ENCODE data around the gene DIS3L2.
"Not testable (repeated sequence)": the region's sequence is repeated elsewhere in the genome, so short reads cannot be mapped to it uniquely, and the experiment has no call there.

The DIS3L2 gene

DNA sequence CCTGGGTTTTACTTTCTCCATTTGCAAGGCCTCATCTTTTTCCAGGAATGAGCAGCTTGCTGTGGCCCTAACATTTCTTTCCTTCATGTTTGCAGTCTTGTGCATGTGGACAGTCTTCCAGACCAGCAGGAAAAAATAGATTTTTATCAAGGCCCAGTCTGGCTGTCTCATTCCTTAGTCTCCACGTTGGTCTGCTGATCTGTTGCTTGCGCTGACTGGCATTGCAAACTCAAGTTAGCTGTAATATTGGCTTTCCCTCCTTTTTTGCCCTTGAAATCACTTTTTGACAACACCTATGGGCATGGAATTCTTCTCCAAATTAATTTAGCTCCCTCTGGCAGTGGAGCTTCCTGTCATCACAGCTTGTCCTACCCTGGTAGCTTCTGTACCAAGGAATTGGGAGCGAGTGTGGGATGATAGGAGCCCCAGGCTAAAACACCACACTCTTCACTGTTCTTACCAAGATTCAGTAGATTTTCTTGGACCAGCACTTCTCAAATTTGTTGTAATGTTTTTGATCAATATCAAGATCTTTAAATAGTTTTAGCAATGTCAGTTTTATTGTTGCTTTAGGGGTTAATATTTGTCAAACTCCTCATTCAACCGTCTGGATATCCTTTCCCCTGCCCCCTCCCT is 48.2 kb downstream of the DIS3L2 start:
- DNase-seq (ENCODE audit: low spot score), result no peak

DNA sequence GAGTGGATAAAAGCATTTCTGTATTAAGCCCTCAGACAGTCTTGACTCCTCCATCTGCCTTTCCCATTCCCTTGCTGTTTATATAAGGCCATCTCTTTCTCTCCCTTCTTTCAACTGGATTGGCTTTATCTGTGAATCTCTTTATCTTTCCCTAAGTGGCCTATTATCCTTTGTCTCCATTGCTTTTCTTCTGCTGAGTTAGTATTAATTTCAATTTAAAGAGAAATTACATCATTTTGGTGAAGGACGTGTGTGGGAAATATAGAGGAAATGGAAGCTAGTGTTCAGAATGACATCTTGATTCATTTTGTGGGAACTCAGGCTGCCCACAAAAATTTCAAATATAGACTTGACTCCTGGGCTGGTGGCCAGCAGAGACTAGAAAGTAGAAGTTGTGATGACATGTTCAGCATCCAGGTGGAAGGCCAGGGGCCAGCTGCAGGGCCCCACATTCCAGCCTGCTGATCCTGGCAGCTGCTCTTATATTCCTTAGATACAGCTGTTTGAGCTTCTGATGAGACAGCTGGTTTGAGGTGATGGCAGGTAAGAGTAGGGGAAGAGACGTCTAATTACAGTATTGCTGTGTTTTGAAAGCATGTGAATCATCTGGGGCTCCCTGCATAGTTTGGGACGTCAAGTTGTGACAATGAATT is 52.3 kb downstream of the DIS3L2 start:
- no peak for DNase-seq (ENCODE audit: low spot score)

DNA sequence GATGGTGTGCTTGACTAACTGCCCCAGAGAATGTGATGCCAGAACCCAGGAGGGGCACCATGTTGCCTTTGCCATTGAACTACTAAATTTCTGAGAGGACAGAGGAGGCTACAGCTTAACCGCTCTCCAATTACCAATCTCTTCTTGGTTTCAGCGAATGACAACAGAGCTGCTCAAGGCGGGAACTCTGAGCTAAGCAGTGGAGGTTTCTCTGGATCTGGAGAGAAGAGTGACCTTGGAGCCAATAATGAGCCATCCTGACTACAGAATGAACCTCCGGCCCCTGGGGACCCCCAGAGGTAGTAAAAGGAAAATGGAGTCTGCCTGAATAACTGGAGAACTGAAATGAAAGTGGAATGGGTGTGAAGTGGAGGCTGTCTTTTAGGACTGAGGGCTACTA is 53.2 kb downstream of the DIS3L2 start:
- no peak for DNase-seq (ENCODE audit: low spot score)

DNA sequence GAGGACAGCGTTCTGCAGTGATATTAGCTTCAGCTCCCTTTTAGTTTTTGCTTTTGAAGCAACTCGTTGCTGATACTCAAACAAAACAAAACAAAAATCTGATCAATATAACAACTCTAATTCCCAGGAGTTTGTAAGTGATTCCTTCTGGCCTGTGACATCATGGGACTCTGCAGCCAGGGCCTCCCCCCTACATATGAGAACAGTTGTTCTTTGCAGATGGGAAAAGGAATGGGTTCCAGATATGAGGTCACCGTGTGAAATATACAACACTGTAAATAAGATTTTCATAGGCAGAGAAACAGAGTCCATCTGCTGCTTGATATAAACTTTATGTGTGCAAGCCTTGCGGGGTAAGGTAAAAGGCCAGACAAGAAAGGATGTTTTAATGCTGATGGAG is 56.7 kb downstream of the DIS3L2 start:
- DNase-seq (ENCODE audit: low spot score), result no peak

DNA sequence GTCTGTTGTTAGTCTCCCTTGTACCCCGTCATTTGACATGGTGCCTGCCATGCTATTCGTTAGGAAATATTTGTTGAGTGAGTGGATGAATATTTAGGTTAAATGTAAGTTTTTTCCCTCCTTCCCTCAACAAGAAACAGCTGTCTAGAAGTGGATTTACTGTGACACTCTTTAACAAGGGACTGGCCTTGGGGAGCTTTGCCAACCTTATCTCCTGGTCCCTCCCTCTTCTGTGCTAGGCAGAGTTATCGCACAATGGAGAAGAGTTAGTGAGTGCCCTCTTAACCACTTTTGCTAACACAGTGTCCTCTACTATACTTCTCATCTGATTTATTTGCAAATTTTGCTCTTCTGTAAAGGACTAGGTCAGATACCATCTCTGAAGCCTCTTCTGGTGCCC is 61.2 kb downstream of the DIS3L2 start:
- no peak for DNase-seq (ENCODE audit: low spot score)

DNA sequence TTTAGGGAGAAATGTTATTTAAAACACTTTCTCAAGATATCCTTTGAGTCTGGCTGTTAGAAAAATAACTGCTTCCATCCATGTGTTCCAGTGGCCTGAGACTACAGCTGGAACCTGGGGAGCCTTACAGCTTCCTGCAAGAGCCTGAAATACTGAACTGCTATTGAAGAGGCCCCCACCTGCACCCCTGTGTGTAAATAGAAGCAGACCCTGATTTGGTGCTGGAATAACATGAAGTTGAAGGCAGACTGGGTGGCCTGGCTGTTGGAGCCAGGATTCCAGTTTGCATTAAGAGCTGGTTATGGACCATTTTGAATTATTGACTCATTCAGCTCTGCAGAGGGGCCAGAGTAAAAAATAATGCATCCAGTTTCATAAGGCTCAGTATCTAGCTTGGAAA is 61.9 kb downstream of the DIS3L2 start:
- no peak for DNase-seq (ENCODE audit: low spot score)

DNA sequence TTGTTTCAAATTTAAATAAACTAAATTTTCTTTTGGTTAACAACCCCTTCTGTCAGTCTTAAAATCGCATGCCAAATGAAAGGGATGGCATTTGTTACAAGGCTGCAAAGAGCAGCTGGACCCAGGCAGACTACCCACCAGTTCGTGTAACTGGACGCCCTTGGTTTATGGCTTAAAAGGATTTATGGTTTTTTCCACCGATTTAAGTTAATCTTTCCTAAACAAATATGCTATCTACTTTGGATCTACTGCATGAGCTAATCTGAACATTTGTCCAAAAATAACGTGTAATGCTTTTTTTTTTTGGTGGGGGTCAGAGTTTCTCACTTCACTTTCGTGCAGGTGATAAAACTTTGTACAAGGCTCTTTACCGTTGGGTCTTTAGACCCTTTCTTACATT is 62.9 kb downstream of the DIS3L2 start:
- no peak for DNase-seq (ENCODE audit: low spot score)

DNA sequence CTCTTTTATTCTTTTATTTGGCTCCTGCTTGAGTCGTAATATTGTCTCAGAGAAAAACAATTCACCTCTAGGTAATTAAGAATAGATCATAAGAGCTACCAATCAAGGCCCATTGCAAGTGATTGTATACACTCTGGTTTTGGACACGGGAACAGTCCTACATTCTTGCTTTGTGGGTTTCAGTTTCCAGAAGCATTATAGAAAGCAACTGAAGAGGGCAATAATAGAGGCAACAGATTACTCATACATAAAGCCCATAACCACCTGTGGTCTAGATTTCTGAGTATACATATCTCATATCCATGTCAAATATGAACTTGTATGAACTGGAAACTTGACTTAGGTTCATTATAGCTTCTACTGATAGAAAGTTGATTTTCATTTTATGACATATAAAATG is 65.4 kb downstream of the DIS3L2 start:
- no peak for DNase-seq (ENCODE audit: low spot score)

DNA sequence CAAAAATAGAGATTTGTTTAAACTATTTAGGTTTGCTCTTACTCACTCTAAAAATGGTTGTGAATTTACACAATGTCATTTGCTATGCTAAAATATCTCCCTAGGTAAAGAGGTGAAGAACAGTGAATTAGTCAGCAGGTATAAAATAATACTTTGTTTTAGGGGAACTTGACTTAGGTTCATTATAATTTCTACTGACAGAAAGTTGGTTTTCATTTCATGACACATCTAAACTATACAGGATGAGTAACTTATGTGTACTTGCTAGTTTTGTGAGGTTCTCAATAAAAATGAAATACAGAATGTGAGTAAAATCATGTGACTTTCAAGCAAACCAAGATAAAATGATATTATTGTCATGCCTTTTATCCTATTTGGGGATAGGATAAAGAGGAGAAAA is 66.0 kb downstream of the DIS3L2 start:
- no peak for DNase-seq (ENCODE audit: low spot score)

DNA sequence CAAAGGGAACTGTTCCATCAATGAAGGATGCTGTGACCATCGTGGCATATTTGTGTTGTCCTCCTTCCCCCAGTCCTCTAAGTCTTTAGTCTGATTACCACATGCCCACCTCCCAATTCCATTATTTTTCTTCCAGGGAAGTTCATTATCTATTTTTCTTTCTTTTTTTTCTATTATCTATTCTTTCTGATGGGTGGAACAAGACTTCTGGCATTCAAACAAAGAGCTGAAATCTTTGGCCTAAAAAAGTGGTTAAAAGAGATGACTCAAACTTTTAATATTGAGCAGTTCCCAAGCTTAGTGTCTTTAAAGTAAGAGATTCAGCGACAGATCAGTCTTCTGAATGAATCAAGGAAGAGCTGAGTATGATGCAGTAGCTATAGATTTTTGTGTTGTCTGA is 66.6 kb downstream of the DIS3L2 start:
- DNase-seq (ENCODE audit: low spot score), result no peak

DNA sequence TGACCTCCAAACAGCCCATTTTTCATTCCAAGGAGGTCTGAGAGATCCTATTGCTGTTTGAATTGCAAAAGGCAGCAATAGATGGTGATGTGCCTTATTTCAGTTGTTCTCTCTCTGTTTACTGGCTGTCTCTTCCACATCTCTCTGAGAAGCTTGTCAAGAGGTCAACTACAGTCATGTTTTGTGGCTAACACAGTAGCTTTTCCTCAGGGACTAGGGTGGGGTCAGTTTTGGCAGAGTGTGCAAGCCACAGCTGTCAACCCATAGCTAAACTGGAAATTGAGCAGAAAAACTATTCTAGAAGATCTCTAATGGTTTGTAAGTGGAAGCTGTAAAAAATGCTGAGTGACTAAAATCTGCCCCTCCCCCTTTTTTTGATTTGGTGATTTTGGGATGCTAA is 67.1 kb downstream of the DIS3L2 start:
- no peak for DNase-seq (ENCODE audit: low spot score)

DNA sequence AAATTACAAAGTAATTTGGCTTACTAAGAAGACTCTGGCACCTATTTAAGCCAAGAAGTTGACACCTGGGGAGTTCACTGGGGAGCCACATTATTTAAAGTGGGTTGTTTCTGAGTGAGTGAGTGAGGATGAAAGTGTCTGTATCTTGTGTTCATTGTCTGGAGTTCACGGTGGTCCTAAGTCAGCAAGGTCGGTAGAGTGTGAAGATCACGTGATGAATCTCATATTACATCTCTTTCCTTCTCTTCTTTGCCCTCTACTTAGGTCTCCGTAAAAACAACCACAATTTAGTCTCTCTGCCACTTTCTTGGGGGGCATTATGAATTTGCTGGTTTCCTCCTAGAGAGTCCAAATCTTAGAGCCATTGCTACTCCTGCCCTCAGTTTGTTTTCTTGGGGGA is 67.8 kb downstream of the DIS3L2 start:
- DNase-seq (ENCODE audit: low spot score), result no peak

DNA sequence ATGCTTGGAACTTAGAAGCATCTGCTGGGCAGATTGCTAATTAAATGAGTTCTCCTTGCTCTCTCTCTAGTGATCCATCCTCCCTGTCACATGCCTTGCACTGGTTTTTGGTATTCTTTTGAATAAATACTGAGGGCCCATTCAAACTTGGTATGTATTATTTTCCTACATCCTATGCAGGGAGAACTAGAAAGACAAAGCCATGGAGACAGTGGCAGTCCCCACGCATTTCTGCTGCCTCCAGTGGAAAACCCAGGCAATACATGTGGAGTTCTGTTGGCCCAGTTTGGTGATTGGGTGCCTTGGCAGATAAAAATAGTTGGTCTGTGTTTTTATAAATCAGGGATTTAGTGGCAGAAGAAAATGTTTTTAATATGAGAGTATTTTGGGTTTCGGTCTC is 68.7 kb downstream of the DIS3L2 start:
- DNase-seq (ENCODE audit: low spot score), result no peak

DNA sequence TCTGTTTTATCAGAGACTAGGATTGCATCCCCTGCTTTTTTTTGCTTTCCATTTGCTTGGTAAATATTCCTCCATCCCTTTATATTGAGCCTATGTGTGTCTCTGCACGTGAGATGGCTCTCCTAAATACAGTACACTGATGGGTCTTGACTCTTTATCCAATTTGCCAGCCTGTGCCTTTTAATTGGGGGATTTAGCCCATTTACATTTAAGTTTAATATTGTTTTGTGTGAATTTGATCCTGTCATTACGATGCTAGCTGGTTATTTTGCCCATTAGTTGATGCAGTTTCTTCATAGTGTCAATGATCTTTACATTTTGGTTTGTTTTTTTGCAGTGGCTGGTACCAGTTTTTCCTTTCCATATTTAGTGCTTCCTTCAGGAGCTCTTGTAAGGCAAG is 73.8 kb downstream of the DIS3L2 start:
- not testable (repeated sequence) for DNase-seq (ENCODE audit: low spot score)

DNA sequence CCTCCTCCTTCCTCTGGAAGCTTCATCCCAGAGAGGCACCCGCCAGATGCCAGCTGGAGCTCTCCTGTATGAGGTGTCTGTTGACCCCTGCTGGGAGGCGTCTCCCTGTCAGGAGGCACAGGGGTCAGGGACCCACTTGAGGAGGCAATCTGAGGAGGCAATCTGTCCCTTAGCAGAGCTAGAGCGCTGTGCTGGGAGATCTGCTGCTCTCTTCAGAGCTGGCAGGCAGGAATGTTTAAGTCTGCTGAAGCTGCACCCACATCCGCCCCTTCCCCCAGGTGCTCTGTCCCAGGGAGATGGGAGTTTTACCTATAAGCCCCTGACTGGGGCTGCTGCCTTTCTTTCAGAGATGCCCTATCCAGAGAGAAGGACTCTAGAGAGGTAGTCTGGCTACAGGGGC is 75.4 kb downstream of the DIS3L2 start:
- not testable (repeated sequence) for DNase-seq (ENCODE audit: low spot score)

DNA sequence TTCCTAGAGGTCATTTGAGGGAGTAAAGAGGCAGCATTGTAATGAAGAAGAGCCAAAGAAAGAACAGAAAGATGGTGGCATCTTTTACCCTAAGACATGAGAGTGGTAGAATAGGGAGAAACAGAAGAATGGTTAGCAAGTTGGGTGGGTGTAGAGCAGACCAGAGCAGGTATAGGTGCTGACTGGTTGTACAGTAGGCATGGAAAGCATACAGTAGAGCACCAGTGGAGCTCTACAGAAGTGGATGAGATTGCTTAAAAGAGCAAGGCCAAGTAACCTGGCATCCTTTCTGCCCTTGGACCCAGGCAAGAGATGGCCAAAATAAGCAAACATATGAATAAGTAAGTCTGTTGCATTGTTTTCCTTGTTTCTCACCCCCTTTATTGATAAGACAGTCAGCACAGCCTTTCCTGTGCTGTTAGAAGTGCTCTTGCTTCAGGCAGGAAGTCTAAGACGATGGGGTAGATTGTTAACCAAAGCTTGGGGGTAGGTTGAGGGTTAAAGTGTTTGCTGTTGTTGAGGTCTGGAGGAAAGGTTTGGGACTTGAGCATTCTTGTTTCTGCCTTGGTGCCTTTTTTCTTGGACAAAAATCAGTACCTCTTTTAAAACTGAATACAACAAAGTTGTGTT is 76.9 kb downstream of the DIS3L2 start:
- DNase-seq (ENCODE audit: low spot score), result no peak

DNA sequence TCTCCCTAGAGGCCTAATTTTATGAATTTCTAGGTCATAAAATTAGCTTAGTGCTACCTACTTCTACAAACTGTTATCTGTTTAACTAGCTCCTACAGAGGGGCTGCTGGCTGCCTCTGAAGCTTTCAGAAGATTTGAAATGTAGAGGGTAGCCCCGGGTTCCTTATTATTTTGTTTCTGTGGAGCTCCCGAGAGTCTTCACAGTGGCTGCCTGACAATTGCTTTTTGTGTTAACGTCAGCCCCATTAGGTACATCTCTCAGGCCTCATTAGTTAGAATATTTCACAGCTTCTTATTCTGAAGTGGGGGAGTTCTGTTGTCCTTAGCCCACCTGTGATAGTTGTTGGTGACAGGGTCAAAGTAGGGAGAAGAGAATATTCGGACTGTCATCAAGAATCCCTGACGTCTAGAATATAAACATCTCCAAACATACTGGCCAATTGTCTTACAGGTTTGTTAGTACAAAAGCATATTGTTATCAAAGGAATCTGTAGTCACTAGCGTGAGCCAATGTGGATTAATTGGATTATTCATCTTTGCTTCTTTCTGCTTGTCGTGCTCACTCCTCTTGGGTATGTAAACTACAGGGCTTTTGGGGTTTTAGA is 77.5 kb downstream of the DIS3L2 start:
- DNase-seq (ENCODE audit: low spot score), result no peak

DNA sequence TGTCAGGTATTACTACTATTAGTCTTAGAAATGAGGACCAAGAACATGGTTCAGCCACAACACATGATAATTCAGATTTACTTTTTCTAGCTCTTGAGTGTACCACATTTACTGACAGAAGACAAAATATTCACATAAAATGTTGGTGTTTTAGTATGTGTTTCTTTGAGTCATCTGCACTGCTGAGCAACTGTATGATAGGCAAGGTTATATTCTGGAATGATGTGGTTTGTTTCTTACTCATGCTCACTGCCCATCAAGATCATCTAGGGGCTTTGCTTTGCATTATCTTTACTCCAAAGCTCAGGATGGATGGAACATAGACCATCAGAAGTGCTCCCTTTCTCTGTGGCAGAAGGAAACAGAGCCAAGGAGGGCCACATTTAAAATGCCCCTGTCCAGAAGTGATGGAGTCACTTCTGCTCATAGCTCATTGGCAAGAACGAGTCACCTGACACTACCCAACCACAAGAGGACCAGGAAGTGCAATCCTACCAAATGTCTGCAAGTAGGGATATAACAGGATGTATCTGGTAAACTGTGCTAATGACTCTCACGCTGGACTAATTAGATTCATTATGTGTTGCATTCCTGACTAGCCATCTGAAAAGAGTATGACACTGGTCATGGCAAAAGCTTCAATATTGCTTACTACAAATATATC is 81.5 kb downstream of the DIS3L2 start:
- no peak for DNase-seq (ENCODE audit: low spot score)

DNA sequence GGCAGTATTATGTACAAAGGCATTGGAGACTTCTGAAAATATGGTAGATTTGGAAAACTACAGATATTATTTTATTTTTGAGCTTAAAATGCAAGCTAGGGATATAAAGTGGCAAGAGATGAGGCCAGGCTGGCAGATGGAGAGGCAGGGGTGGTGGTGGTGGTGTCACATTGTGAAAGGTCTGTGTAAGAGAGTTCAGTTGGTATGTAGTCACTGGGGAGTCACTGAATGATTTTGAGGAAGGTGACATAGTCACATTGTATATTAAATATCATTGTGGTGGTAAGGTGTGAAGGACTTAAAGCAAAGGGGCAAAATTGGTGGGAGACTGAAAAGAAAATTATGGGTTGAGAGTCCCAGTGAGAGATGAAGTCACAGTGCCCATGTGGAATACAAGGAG is 82.5 kb downstream of the DIS3L2 start:
- DNase-seq (ENCODE audit: low spot score), result no peak

DNA sequence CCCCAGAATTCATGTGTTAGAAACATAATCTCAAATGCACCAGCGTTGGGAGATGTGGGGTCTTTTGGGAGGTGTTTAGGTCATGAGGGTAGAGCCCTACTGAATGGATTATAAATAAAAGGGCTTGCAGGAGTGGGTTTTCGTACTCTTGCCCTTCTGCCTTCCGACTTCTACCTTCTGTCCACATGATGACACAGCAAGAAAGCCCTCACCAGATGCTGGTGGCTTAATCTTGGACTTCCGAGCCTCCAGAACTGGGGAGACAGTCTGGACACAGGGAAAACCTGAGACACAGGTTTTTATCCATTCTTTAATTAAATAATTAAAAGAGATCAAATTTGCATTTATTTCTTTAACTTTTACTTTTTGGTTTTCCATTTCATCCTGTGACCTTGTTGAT is 87.8 kb downstream of the DIS3L2 start:
- no peak for DNase-seq (ENCODE audit: low spot score)

DNA sequence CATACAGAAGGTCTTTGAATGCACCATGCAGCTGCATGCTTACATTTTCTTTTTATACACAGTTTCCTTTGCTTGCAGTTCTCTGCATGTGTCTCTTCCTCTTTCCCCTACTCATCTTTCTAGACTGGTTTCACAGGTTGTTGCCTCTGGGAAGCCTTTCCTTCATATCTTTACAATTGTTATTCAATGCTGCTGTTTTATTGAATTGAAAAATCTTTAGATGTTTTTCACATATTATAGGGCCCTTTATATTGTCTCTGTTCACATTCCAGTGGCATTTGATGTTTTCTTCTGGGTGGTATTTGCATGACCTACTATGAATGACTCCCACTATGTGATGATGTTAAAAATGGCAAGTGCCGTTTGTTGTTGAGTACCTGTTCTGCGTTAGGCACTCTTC is 91.1 kb downstream of the DIS3L2 start:
- no peak for DNase-seq (ENCODE audit: low spot score)

DNA sequence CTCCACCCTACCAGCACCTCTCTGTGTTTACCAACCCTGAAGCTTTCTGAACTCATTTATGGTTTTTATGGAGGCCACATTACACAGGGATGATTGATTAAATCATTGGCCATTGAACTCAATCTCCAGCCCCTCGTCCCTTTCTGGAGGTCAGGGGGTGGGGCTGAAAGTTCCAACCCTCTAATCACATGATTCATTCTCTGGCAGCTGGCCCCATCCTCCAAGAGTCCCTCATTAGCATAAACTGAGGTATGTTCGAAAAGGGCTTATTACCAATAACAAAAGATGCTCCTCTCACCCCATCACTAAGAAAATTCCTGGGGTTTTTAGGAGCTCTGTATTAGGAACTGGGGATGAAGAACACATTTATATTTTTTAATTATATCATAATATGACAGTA is 92.3 kb downstream of the DIS3L2 start:
- DNase-seq (ENCODE audit: low spot score), result no peak

All from hematopoietic multipotent progenitor cell treated with erythropoietin and hydrocortisone succinate and interleukin-3 and kit ligand, for 17 days (in vitro differentiated cells).